Keratinocyte (primary cell): ENCODE measurements around the gene GLRX3. TPM values are rescaled to one million over a fixed set of nuclear protein-coding genes. Genes with fewer than 3 reads are reported as not detected.

ENCODE experiments used
- DNase-seq: peaks from one replicate; pipeline ENCODE4 v3.0.0-alpha.2; 2011; ENCODE audit warnings: low read depth, missing footprints, low spot score
- FAIRE-seq: peaks from 2 replicates; lab custom pipeline; 2011; peaks lifted over from hg19 to GRCh38; lab: Jason Lieb, UNC
- H2AFZ ChIP-seq: 2 replicates; pipeline ENCODE4 v1.6.0; 2012; ENCODE audit warnings: low read length, control low read depth, inconsistent platforms; ENCODE audit not compliant: control insufficient read depth
- H3K27ac ChIP-seq: 2 replicates; pipeline ENCODE4 v1.5.1; 2011; ENCODE audit warnings: low read length; ENCODE audit not compliant: control insufficient read depth, insufficient read depth
- H3K27me3 ChIP-seq: 3 replicates; pipeline ENCODE4 v1.6.0; 2011; ENCODE audit warnings: low read length; ENCODE audit not compliant: control insufficient read depth, insufficient read depth; ENCODE audit errors: extremely low read depth
- H3K36me3 ChIP-seq, 2 experiments: 2 replicates in 1 of 2; 3 replicates in 1 of 2; pipeline ENCODE4 v1.5.1; 2011; ENCODE audit warnings: low read length in 2 of 2, mild to moderate bottlenecking in 1 of 2; ENCODE audit not compliant: control insufficient read depth in 2 of 2, insufficient read depth in 2 of 2; ENCODE audit errors: extremely low read depth in 1 of 2
- H3K4me1 ChIP-seq: 3 replicates; pipeline ENCODE4 v1.5.1; 2011; ENCODE audit warnings: low read length; ENCODE audit not compliant: control insufficient read depth, insufficient read depth; ENCODE audit errors: extremely low read depth
- H3K4me2 ChIP-seq: 3 replicates; pipeline ENCODE4 v1.6.0; 2011; ENCODE audit warnings: low read depth, low read length; ENCODE audit not compliant: control insufficient read depth, insufficient read depth; ENCODE audit errors: extremely low read depth
- H3K4me3 ChIP-seq, 3 experiments: fragments of 200-600 bp in 1 of 3; sonication (generic) in 1 of 3; 2 replicates in 2 of 3; 3 replicates in 1 of 3; pipeline ENCODE4 v1.5.1; 2011 to 2016; ENCODE audit warnings: low read length in 3 of 3, mild to moderate bottlenecking in 3 of 3, control low read depth in 2 of 3, inconsistent platforms in 1 of 3, low read depth in 1 of 3, mixed read lengths in 1 of 3, mixed run types in 1 of 3, moderate library complexity in 1 of 3; ENCODE audit not compliant: control insufficient read depth in 2 of 3, insufficient read depth in 2 of 3; ENCODE audit errors: extremely low read depth in 1 of 3
- H3K79me2 ChIP-seq: 2 replicates; pipeline ENCODE4 v1.6.0; 2012; ENCODE audit warnings: low read length; ENCODE audit not compliant: control insufficient read depth, insufficient read depth
- H3K9ac ChIP-seq: 3 replicates; pipeline ENCODE4 v1.6.0; 2011; ENCODE audit warnings: low read length; ENCODE audit not compliant: control insufficient read depth, insufficient read depth; ENCODE audit errors: extremely low read depth
- H3K9me1 ChIP-seq: 3 replicates; pipeline ENCODE4 v1.6.0; 2011; ENCODE audit warnings: low read length; ENCODE audit not compliant: control insufficient read depth, insufficient read depth; ENCODE audit errors: extremely low read depth
- H3K9me3 ChIP-seq: 2 replicates; pipeline ENCODE4 v1.5.1; 2012; ENCODE audit warnings: low read depth, low read length; ENCODE audit not compliant: control insufficient read depth
- H4K20me1 ChIP-seq: 3 replicates; pipeline ENCODE4 v1.6.0; 2011; ENCODE audit warnings: low read length; ENCODE audit not compliant: control insufficient read depth, insufficient read depth; ENCODE audit errors: extremely low read depth
- CTCF ChIP-seq, 3 experiments: IDR thresholded peaks in 1 of 3; conservative IDR thresholded peaks in 1 of 3; optimal IDR thresholded peaks in 1 of 3; 2 replicates in 2 of 3; 3 replicates in 1 of 3; pipeline versions ENCODE3 to v1.5.1; 2011; ENCODE audit warnings: low read length in 3 of 3, mild to moderate bottlenecking in 3 of 3, moderate library complexity in 2 of 3, control low read depth in 1 of 3, inconsistent platforms in 1 of 3; ENCODE audit not compliant: insufficient read depth in 2 of 3; ENCODE audit errors: extremely low read depth in 1 of 3
- EZH2 ChIP-seq: IDR thresholded peaks from one replicate; pipeline ENCODE4 v1.6.1; 2012; ENCODE audit warnings: inconsistent platforms, mild to moderate bottlenecking, low read length, moderate library complexity
- dilution Hi-C: fragments of 300-500 bp; cut with MboI; formaldehyde crosslinking; loops from one replicate; pipeline ENCODE4 v1.7.0; 2020; ENCODE audit warnings: low sequenced_read_pairs; ENCODE audit not compliant: extremely low pct_ligation_motif_present
- polyA plus RNA-seq, 5 experiments: library from polyadenylated mRNA; depleted of rRNA in 3 of 5; stranded (reverse) in 3 of 5; stranded (forward) in 1 of 5; unstranded in 1 of 5; fragments of >200 nt; gene quantifications; 1 replicate in 1 of 5; 2 replicates in 3 of 5; 3 replicates in 1 of 5; pipeline versions ENCODE4 v1.2.1 to v1.2.3, GENCODE V29; 2011 to 2012; ENCODE audit warnings: missing spikeins in 2 of 5, low read depth in 1 of 5, low replicate concordance in 1 of 5

GLRX3 gene
- polyA plus RNA-seq, 1 donor (not counting 4 experiments of a cell fraction or from before 2014, with no cell fraction given) = 215 TPM

- no peak overlapping the region for H2AFZ ChIP-seq
- no peak overlapping the region for H3K4me2 ChIP-seq
- H3K79me2 ChIP-seq = no peaks in the 10 kb centered on the region
- H3K4me3 ChIP-seq = no peak overlapping the region
- no peaks in the 10 kb centered on the region for H3K9me1 ChIP-seq
- H3K36me3 ChIP-seq = peaks cover 0 to 16% of the 10 kb centered on the region in 2 experiments
- no peak for TF ChIP-seq CTCF (optimal IDR thresholded peaks at IDR 0.05 in 1 of 3, IDR thresholded peaks at IDR 0.05 in 1 of 3, conservative IDR thresholded peaks at IDR 0.05 in 1 of 3; ENCODE audit: extremely low read depth in 1 of 3, insufficient read depth in 2 of 3, low read length in 3 of 3)
- TF ChIP-seq EZH2 = no peak
- no peaks in the 10 kb centered on the region for H3K4me1 ChIP-seq
- FAIRE-seq = no peak
- H3K27ac ChIP-seq = no peak overlapping the region
- H3K9ac ChIP-seq = no peak overlapping the region
- H3K9me3 ChIP-seq = no peaks in the 10 kb centered on the region
- dilution Hi-C loops = no loop called here
- H3K27me3 ChIP-seq = no peaks in the 10 kb centered on the region
- no peak for DNase-seq
- peaks cover 4% of the 10 kb centered on the region for H4K20me1 ChIP-seq
Measured at GRCh38 chr10:130192276-130192848, 56.2 kb downstream of the GLRX3 start.

GRCh38 chr10:130193033-130193432 is 56.8 kb downstream of the GLRX3 start:
- H3K4me1 ChIP-seq = no peaks in the 10 kb centered on the region
- no peaks in the 10 kb centered on the region for H3K9me1 ChIP-seq
- dilution Hi-C loops = no loop called here
- H3K9me3 ChIP-seq = no peaks in the 10 kb centered on the region
- peaks cover 4% of the 10 kb centered on the region for H4K20me1 ChIP-seq
- TF ChIP-seq CTCF (optimal IDR thresholded peaks at IDR 0.05 in 1 of 3, IDR thresholded peaks at IDR 0.05 in 1 of 3, conservative IDR thresholded peaks at IDR 0.05 in 1 of 3; ENCODE audit: extremely low read depth in 1 of 3, insufficient read depth in 2 of 3, low read length in 3 of 3) (no peak), EZH2 (no peak)
- H3K4me3 ChIP-seq = no peak overlapping the region
- no peak overlapping the region for H3K9ac ChIP-seq
- no peak for FAIRE-seq
- no peak overlapping the region for H2AFZ ChIP-seq
- no peaks in the 10 kb centered on the region for H3K27me3 ChIP-seq
- no peak for DNase-seq
- H3K27ac ChIP-seq = no peak overlapping the region
- no peak overlapping the region for H3K4me2 ChIP-seq
- no peaks in the 10 kb centered on the region for H3K79me2 ChIP-seq
- peaks cover 0 to 14% of the 10 kb centered on the region in 2 experiments for H3K36me3 ChIP-seq
